ENCODE results near the gene CHRDL2.
"Not testable (repeated sequence)": the region's sequence is repeated elsewhere in the genome, so short reads cannot be mapped to it uniquely, and the experiment has no call there.

CHRDL2 gene

GRCh38 chr11:74731301-74732094 lies at the start of gene CHRDL2:
CHRDL2 (minus strand) TSS chr11:74731426; CDS start chr11:74730888, 538 bp downstream.
- DNase-seq (ENCODE audit: low read depth) = no peak

GRCh38 chr11:74780248-74781005 lies 49.2 kb upstream of the CHRDL2 start:
- no peak for DNase-seq (ENCODE audit: low read depth)

GRCh38 chr11:74778581-74778980 lies 47.4 kb upstream of the CHRDL2 start:
- no peak for DNase-seq (ENCODE audit: low read depth)

GRCh38 chr11:74777877-74778276 lies 46.7 kb upstream of the CHRDL2 start:
- no peak for DNase-seq (ENCODE audit: low read depth)

- no peak for DNase-seq (ENCODE audit: low read depth)
Measured at GRCh38 chr11:74777038-74777437, 45.8 kb upstream of the CHRDL2 start.

- DNase-seq (ENCODE audit: low read depth) = no peak
Measured at GRCh38 chr11:74776546-74776945, 45.3 kb upstream of the CHRDL2 start.

- DNase-seq (ENCODE audit: low read depth) = no peak
Measured at GRCh38 chr11:74775762-74776161, 44.5 kb upstream of the CHRDL2 start.

- no peak for DNase-seq (ENCODE audit: low read depth)
Measured at GRCh38 chr11:74773476-74773875, 42.2 kb upstream of the CHRDL2 start.

GRCh38 chr11:74771139-74771538 lies 39.9 kb upstream of the CHRDL2 start:
- DNase-seq (ENCODE audit: low read depth) = no peak

GRCh38 chr11:74770456-74770855 lies 39.2 kb upstream of the CHRDL2 start:
- no peak for DNase-seq (ENCODE audit: low read depth)

- DNase-seq (ENCODE audit: low read depth) = no peak
Measured at GRCh38 chr11:74769055-74769707, 38.0 kb upstream of the CHRDL2 start.

- not testable (repeated sequence) for DNase-seq (ENCODE audit: low read depth)
Measured at GRCh38 chr11:74768172-74768651, 37.0 kb upstream of the CHRDL2 start.

GRCh38 chr11:74766905-74767304 lies 35.7 kb upstream of the CHRDL2 start:
- DNase-seq (ENCODE audit: low read depth) = no peak

- DNase-seq (ENCODE audit: low read depth) = no peak
Measured at GRCh38 chr11:74756571-74756970, 25.3 kb upstream of the CHRDL2 start.

- no peak for DNase-seq (ENCODE audit: low read depth)
Measured at GRCh38 chr11:74755395-74755995, 24.3 kb upstream of the CHRDL2 start.

- DNase-seq (ENCODE audit: low read depth) = no peak
Measured at GRCh38 chr11:74754507-74755252, 23.5 kb upstream of the CHRDL2 start.

GRCh38 chr11:74751303-74751702 lies 20.1 kb upstream of the CHRDL2 start:
- DNase-seq (ENCODE audit: low read depth) = no peak

- not testable (repeated sequence) for DNase-seq (ENCODE audit: low read depth)
Measured at GRCh38 chr11:74750598-74750997, 19.4 kb upstream of the CHRDL2 start.

GRCh38 chr11:74749965-74750296 lies 18.7 kb upstream of the CHRDL2 start:
- no peak for DNase-seq (ENCODE audit: low read depth)

- DNase-seq (ENCODE audit: low read depth) = peak; percentile 60
Measured at GRCh38 chr11:74749127-74749964, 18.1 kb upstream of the CHRDL2 start.
